Mesenteric fat pad (tissue), 1 donor: ENCODE measurements around the gene ZNF512B. TPM values are rescaled to one million over a fixed set of nuclear protein-coding genes. Genes with fewer than 3 reads are reported as not detected.

Experiments used
- DNase-seq: peaks from one replicate; pipeline ENCODE4 v3.0.0-alpha.2; 2020; ENCODE audit warnings: low spot score
- total RNA-seq: library from RNA; stranded (reverse); fragmentation: NEBNext Ultra II Directional; extraction: Animal tissue kit (Norgen Biotek cat#: 25700); gene quantifications from one replicate; pipeline ENCODE4 v1.2.1, GENCODE V29; 2021
- donor health status: DM: yes; HTN: yes; CAD: no.

The ZNF512B gene
- total RNA-seq, 1 donor from 2014 or later, result 18.7 TPM

- no peak for DNase-seq
Observed at GRCh38 chr20:63951398-63952209, 18.1 kb downstream of the ZNF512B start.

- no peak for DNase-seq
Observed at GRCh38 chr20:63950701-63951397, 18.9 kb downstream of the ZNF512B start.

- DNase-seq, result no peak
Observed at GRCh38 chr20:63947638-63948456, 21.9 kb downstream of the ZNF512B start.

- no peak for DNase-seq
Observed at GRCh38 chr20:63946986-63947637, 22.6 kb downstream of the ZNF512B start.

GRCh38 chr20:63945921-63946920, 23.5 kb downstream of the ZNF512B start:
- no peak for DNase-seq

- no peak for DNase-seq
Observed at GRCh38 chr20:63945031-63945658, 24.6 kb downstream of the ZNF512B start.

GRCh38 chr20:63944078-63944941, 25.4 kb downstream of the ZNF512B start:
- DNase-seq, result no peak

GRCh38 chr20:63943808-63944077, 26.0 kb downstream of the ZNF512B start:
- DNase-seq, result no peak

- no peak for DNase-seq
Observed at GRCh38 chr20:63942969-63943807, 26.5 kb downstream of the ZNF512B start.

- DNase-seq, result no peak
Observed at GRCh38 chr20:63942250-63942951, 27.3 kb downstream of the ZNF512B start.

- DNase-seq, result no peak
Observed at GRCh38 chr20:63941282-63942081, 28.2 kb downstream of the ZNF512B start.

- DNase-seq, result no peak
Observed at GRCh38 chr20:63940472-63941266, 29.1 kb downstream of the ZNF512B start.

GRCh38 chr20:63940071-63940471, 29.7 kb downstream of the ZNF512B start:
- no peak for DNase-seq

- no peak for DNase-seq
Observed at GRCh38 chr20:63939061-63939935, 30.4 kb downstream of the ZNF512B start.
